ENCODE measurements around the gene CHRNA5. TPM values are rescaled to one million over a fixed set of nuclear protein-coding genes. Genes with fewer than 3 reads are reported as not detected.

Gene CHRNA5
- total and polyA plus RNA-seq, 2 donors, result 2.6 to 3.3 TPM

DNA sequence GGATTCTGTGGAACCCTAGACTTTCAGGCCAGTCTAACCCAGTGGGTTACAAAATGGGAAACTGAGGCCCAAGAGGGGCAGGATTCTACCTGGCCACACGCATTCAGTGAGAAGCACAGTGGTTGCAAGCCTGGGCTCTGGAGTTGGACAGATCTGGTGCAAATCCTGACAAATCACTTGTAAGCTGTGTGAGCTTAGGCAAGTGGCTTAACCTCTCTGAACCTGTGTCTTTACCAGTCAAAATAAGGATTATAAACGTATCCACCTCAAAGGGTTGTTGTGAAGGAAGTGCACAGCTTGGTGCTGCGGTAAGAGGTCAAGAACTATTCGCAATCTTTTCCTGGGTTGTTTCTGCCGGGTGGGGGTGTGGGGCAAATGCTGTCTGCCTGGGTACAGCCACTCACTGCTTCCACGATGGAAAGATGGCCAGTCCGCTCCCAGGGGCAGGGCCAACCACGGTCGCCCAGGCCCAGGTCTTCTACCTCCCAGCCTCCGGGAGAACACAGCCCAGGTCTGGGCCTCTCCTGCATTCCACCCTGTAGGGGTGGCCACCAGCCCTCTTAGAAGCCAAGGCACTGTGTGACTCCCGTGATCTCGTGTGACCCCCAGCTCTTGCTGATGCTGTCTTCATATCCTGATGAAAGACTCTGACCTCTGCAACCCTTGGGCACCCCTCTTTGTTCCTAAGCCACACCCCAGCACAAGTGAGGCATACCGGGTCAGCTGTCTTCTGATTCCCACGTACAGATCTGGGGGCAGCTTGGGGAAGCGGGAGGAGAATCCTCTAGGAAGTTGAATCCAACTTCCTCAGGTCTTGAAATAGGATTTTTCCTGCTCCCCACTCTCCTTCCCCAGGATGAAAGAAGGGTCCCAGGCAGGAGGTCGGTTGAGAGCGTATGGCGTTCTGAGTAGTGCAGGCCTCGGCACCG is 54.0 kb downstream of the CHRNA5 start:
- no peak overlapping the region for H3K27ac ChIP-seq (ENCODE audit: low read depth)
- no peaks in the 10 kb centered on the region for H3K4me1 ChIP-seq (ENCODE audit: insufficient read depth)
- WGBS, result 55% methylated on average over 20 of the region's 20 CpGs
- no peak for DNase-seq (ENCODE audit: extremely low spot score)
- H3K36me3 ChIP-seq (ENCODE audit: insufficient read depth), result no peaks in the 10 kb centered on the region
- no peak overlapping the region for H3K4me3 ChIP-seq (ENCODE audit: low read depth, low read length)

- 4% methylated on average over 41 of the region's 41 CpGs for WGBS
- Histone ChIP-seq H3K27ac (ENCODE audit: low read depth) (no peak overlapping the region), H3K4me3 (ENCODE audit: low read depth, low read length) (peak overlapping the region; percentile 36), H3K4me1 (ENCODE audit: insufficient read depth) (no peaks in the 10 kb centered on the region), H3K36me3 (ENCODE audit: insufficient read depth) (no peaks in the 10 kb centered on the region)
- no peak for DNase-seq (ENCODE audit: extremely low spot score)
Measured at GRCh38 chr15:78620021-78620526, 54.8 kb downstream of the CHRNA5 start.

DNA sequence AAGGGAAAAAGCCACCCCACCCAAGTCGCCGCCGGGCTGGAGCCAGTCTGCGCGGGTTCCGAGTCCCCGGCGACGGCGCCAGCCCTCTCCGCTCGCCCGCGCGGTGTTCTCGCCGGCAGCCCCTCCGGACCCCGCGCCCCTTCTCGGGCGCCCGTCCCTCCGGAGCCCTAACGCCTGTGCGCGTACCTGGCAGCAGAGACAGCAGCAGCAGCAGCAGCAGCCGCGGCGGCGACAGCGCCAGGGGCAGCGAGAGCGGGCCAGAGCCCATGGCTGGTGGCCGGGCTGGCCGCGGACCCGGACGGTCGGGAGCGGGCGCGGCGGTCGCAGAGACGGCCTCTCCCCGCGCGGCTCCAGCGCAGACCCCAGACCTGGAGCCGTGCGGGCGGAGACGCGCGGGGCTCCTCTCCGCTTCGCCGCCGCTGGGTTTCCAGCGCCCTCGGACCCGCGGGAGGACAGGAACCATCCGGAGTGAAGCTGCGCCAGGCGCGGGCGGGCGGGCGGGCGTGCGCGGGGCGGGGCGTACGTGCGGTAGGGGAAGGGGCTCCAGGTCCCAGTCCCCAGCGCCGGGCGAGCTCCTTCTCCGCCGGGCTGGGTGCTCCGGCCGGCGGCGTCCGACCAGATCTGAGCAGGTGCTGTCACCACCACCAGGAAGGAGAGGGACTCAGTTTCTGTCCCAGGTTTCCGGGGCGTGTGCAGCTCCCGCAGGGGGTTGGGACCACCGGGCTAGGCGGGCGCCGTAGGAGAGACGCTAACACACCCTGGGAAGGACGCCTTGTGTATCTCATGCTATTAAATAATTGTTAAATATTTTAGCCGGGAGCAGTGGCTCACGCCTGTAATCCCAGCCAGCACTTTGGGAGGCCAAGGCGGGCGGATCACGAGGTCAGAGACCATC is 55.5 kb downstream of the CHRNA5 start, which contains the start of gene CHRNA3:
TSS of gene CHRNA3 (minus strand) at position 470 of the 895 bp plus-strand sequence. CDS start at position 268, 202 bp downstream.
- H3K27ac ChIP-seq (ENCODE audit: low read depth), result no peak within 1 kb of the TSS
- WGBS, result 3% methylated on average over 102 of the region's 102 CpGs
- no peaks in the 10 kb centered on the region for H3K4me1 ChIP-seq (ENCODE audit: insufficient read depth)
- H3K4me3 ChIP-seq (ENCODE audit: low read depth, low read length), result peak within 1 kb of the TSS; percentile 36
- H3K36me3 ChIP-seq (ENCODE audit: insufficient read depth), result no peaks in the 10 kb centered on the region
- no peak for DNase-seq (ENCODE audit: extremely low spot score)

DNA sequence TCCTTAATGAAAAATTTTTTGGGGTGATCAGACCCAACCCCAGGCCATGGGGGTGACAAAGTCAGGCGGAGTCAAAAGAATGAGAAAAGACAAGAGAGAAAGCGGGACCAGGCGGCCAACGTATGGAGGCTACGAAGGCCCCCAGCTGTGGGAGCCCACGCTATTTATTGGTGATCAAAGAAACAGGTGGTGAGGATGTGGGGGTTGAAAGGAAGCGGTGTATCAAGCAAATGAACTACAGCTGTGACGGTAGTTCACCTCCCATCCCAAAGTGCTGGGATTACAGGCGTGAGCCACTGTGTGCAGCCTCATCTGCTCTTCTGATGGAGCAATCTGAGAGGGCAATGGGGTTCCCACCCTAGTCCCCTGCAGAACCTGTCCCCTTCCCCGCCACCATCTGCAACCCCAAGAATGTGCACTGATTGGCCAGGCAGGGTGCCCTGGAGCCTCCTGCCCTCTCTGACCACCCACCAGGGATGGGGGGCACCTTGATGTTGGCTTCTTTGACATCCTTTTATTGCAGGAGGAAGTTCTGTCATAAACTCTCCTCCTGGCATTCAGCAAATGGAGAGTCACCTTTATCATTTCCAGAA is 56.6 kb downstream of the CHRNA5 start:
- no peaks in the 10 kb centered on the region for H3K4me1 ChIP-seq (ENCODE audit: insufficient read depth)
- 85% methylated on average over 10 of the region's 10 CpGs for WGBS
- DNase-seq (ENCODE audit: extremely low spot score), result no peak
- H3K4me3 ChIP-seq (ENCODE audit: low read depth, low read length), result no peak overlapping the region
- H3K36me3 ChIP-seq (ENCODE audit: insufficient read depth), result no peaks in the 10 kb centered on the region
- H3K27ac ChIP-seq (ENCODE audit: low read depth), result no peak overlapping the region

DNA sequence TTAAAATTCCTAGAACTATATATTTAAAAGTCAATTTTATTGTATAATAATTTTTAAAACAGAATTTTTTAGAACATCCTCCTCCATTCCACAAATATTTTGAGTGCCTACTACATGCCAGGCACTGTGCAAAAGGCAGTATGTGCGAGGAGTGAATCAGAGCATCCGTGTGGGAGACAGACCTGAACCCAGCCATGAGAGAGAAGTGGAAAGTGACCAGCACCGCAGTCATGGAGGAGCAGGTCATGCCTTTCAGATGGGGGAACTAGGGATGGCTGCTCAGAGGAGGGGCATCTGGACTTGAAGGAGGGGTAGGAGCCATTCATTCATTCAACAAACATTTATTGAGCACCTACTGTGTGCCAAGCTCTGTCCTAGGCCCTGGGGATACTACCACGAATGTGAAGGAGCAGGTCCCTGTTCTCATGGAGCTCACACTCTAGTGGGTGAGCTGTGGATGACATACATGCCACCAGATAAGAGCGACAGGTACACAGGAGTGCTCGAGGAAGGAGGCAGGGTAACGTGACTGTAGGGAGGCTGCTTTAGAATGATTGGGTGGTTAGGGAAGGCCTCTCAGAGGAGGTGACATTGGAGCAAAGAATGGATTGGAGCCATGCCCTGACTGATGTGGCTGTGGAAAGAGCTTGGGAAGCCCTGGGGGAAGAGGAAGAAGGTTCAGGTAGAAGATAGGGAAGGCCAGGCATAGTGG is 58.6 kb downstream of the CHRNA5 start:
- no peak overlapping the region for H3K27ac ChIP-seq (ENCODE audit: low read depth)
- no peaks in the 10 kb centered on the region for H3K4me1 ChIP-seq (ENCODE audit: insufficient read depth)
- DNase-seq (ENCODE audit: extremely low spot score), result no peak
- no peaks in the 10 kb centered on the region for H3K36me3 ChIP-seq (ENCODE audit: insufficient read depth)
- no peak overlapping the region for H3K4me3 ChIP-seq (ENCODE audit: low read depth, low read length)
- 92% methylated on average over 7 of the region's 7 CpGs for WGBS

GRCh38 chr15:78624651-78625590 is 59.6 kb downstream of the CHRNA5 start:
- no peaks in the 10 kb centered on the region for H3K4me1 ChIP-seq (ENCODE audit: insufficient read depth)
- DNase-seq (ENCODE audit: extremely low spot score), result no peak
- WGBS, result 87% methylated on average over 17 of the region's 17 CpGs
- H3K4me3 ChIP-seq (ENCODE audit: low read depth, low read length), result no peak overlapping the region
- H3K27ac ChIP-seq (ENCODE audit: low read depth), result no peak overlapping the region
- no peaks in the 10 kb centered on the region for H3K36me3 ChIP-seq (ENCODE audit: insufficient read depth)

DNA sequence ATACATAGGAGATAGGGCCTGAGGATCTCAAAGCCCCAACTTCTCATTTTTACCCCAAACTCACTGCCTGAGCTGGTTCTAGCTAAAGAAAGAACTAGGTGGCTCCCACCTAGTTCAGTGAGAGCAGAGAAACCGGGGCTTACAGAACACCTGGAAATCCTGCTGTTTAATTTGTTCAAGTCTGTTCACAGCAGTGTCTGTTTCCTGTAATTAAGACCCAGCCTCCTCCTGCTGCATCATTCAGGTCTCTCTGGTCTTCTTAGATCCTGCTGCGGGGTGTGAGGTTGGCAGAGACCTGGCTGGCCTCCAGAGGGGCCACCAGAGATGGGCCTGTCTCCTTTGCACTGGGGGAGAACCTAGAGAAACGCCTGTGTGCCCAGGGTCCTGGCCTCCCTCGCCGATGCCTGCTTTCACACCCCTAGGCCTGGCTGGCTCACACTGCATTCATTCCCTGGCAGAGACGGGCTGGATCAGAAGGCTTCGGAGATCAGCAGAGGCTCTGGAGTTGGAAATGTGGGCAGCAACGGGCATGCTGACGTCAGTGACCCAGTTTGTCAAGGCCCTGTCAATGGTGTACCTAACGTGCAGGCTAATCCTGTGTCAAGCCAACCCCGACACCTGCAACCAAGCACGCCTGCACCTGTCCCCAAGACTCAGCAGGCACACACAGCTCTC is 60.4 kb downstream of the CHRNA5 start:
- no peak overlapping the region for H3K27ac ChIP-seq (ENCODE audit: low read depth)
- H3K36me3 ChIP-seq (ENCODE audit: insufficient read depth), result no peaks in the 10 kb centered on the region
- no peaks in the 10 kb centered on the region for H3K4me1 ChIP-seq (ENCODE audit: insufficient read depth)
- 80% methylated on average over 12 of the region's 12 CpGs for WGBS
- DNase-seq (ENCODE audit: extremely low spot score), result no peak
- H3K4me3 ChIP-seq (ENCODE audit: low read depth, low read length), result no peak overlapping the region

DNA sequence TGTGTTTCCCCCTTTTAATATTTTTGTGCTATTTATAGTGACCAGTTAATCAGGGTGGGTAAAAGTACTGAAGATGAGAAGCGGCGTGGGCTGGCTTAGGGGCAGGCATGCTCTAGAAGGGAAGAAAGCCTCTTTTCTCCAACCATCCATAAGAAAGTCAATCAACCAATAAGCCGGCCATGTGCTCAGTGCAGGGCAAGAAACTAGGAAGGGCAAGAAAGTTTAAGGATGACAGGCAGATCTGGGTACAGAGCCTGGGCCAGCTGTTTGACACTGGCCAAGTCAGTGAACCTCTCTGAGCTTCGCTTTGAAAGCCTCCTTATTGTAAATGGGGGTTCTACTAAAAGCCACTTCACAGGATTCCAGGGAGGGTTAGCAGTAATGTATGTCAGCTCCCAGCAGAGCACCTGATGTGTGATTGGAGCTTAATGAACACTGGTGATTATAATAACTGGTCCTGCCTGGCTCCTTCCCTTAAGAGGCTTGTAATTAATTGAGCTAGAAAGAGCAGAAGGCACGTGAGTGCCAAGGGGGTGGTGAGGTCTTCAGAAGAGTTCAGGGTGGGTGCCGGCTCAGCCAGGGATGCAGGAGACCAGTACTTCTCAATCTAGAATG is 61.2 kb downstream of the CHRNA5 start:
- WGBS, result 89% methylated on average over 6 of the region's 6 CpGs
- no peak overlapping the region for H3K4me3 ChIP-seq (ENCODE audit: low read depth, low read length)
- H3K4me1 ChIP-seq (ENCODE audit: insufficient read depth), result no peaks in the 10 kb centered on the region
- no peak overlapping the region for H3K27ac ChIP-seq (ENCODE audit: low read depth)
- no peaks in the 10 kb centered on the region for H3K36me3 ChIP-seq (ENCODE audit: insufficient read depth)
- DNase-seq (ENCODE audit: extremely low spot score), result no peak

DNA sequence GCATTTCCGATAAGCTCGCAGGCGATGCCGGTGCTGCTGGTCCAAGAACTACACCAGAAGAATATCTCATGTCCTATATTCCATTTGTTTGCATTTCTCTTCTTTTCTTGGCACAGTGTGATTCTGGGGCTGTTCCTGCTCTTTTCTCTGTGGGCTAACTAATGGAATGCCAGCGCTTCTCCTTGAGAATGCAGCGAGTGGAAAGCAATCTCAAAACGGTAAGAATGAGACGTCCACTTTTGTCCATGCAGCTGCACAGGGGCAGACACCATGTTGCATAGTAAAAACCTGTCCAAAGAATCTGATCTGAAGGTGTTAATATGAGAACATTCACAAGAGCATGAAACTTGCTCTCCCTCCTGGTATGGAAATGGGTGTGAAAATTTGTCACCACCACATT is 62.0 kb downstream of the CHRNA5 start:
- H3K27ac ChIP-seq (ENCODE audit: low read depth), result no peak overlapping the region
- H3K4me3 ChIP-seq (ENCODE audit: low read depth, low read length), result no peak overlapping the region
- H3K4me1 ChIP-seq (ENCODE audit: insufficient read depth), result no peaks in the 10 kb centered on the region
- no peaks in the 10 kb centered on the region for H3K36me3 ChIP-seq (ENCODE audit: insufficient read depth)
- DNase-seq (ENCODE audit: extremely low spot score), result no peak
- WGBS, result 59% methylated on average over 8 of the region's 8 CpGs

DNA sequence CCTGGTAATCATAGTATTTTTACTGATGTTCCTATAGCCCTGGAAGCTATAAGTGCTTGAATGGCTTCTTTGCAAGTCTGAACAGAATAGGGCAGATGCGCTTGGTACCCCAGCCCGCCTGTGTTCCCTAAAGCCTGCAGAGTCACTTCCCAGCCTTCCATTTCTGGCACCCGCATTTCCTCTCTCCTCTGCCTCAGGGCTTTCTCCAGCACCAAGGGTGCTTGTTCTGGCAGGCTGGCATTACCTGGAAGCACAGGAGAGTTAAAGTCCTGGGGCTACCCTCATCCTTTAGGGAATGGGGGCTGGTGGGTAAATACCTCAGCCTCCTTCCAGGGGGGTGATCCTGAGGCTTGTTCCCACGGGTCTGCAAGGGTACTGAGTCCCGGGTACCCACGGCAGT is 62.9 kb downstream of the CHRNA5 start:
- Histone ChIP-seq H3K36me3 (ENCODE audit: insufficient read depth) (no peaks in the 10 kb centered on the region), H3K4me1 (ENCODE audit: insufficient read depth) (no peaks in the 10 kb centered on the region), H3K27ac (ENCODE audit: low read depth) (no peak overlapping the region), H3K4me3 (ENCODE audit: low read depth, low read length) (no peak overlapping the region)
- 82% methylated on average over 6 of the region's 6 CpGs for WGBS
- no peak for DNase-seq (ENCODE audit: extremely low spot score)

GRCh38 chr15:78629031-78629715 is 63.9 kb downstream of the CHRNA5 start:
- DNase-seq (ENCODE audit: extremely low spot score), result no peak
- Histone ChIP-seq H3K4me1 (ENCODE audit: insufficient read depth) (no peaks in the 10 kb centered on the region), H3K27ac (ENCODE audit: low read depth) (no peak overlapping the region), H3K36me3 (ENCODE audit: insufficient read depth) (no peaks in the 10 kb centered on the region), H3K4me3 (ENCODE audit: low read depth, low read length) (no peak overlapping the region)
- 93% methylated on average over 29 of the region's 29 CpGs for WGBS

Data from urinary bladder (tissue), 4 donors.